ENCODE results near the gene SLC38A8. TPM values are rescaled to one million over a fixed set of nuclear protein-coding genes. Genes with fewer than 3 reads are reported as not detected.

The SLC38A8 gene
- total RNA-seq, 2 experiments from 2014 or later: not detected

DNA sequence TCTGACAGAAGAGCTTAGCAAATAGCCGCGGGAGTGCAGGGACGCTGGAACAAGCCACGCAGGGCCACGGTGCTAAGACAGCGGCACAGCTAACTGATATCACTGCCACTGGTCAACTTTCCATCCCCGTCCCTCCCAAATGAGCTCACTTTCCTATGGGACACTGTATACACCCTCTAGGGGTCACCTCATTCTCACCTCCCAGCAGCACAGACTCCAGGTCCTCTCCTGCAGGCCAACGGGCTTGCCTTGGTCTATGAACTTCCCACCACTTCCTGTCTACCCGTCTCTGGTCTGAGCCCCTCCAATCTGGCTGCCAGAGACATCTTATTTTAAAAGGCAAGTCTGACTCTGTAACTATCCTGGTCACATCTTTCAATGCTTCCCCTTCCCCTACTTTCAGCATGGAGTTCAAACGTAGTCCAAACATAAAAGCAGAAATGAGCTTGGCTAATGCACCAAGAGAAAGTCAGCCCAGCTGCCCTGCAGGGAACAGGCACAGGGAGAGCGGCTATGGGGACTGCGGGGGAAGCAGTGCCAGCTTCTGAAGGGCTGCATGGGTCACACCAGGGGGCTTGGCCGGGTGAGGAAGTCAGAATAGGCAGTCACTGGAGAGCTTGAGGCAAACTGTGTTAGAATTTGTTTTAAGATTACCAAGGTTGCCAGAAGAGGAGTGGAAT lies 26.3 kb upstream of the SLC38A8 start:
- Mint-ChIP-seq H3K27ac (no peak overlapping the region), H3K4me3 (no peak overlapping the region), H3K4me1 (ENCODE audit: low read depth) (peaks cover 4% of the 10 kb centered on the region), H3K27me3 (no peaks in the 10 kb centered on the region), H3K36me3 (ENCODE audit: low read depth) (peaks cover 91% of the 10 kb centered on the region), H3K9me3 (no peaks in the 10 kb centered on the region)
- DNase-seq: no peak
- POLR2A ChIA-PET: no interaction called here
- CTCF ChIA-PET: interaction anchor here (1.2 kb wide), 1 partner anchor 118 kb away, joined by 3 read pairs; the partner anchor contains the start of gene TAF1C
- TF ChIP-seq, protein P1, sequence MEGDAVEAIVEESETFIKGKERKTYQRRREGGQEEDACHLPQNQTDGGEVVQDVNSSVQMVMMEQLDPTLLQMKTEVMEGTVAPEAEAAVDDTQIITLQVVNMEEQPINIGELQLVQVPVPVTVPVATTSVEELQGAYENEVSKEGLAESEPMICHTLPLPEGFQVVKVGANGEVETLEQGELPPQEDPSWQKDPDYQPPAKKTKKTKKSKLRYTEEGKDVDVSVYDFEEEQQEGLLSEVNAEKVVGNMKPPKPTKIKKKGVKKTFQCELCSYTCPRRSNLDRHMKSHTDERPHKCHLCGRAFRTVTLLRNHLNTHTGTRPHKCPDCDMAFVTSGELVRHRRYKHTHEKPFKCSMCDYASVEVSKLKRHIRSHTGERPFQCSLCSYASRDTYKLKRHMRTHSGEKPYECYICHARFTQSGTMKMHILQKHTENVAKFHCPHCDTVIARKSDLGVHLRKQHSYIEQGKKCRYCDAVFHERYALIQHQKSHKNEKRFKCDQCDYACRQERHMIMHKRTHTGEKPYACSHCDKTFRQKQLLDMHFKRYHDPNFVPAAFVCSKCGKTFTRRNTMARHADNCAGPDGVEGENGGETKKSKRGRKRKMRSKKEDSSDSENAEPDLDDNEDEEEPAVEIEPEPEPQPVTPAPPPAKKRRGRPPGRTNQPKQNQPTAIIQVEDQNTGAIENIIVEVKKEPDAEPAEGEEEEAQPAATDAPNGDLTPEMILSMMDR (IDR thresholded peaks at IDR 0.05): no peak
- Histone ChIP-seq H3K9me3 (ENCODE audit: control insufficient read depth in 1 of 2, insufficient read depth in 1 of 2, low read length in 2 of 2) (no peaks in the 10 kb centered on the region), H3K4me1 (ENCODE audit: insufficient read depth, low read length) (no peaks in the 10 kb centered on the region), H3K27me3 (ENCODE audit: control insufficient read depth in 1 of 2, insufficient read depth in 2 of 2, low read length in 2 of 2) (no peaks in the 10 kb centered on the region), H3K27ac (ENCODE audit: low read depth in 1 of 2, low read length in 2 of 2) (no peak overlapping the region), H3K36me3 (ENCODE audit: insufficient read depth, low read length) (peaks cover 81% of the 10 kb centered on the region), H3K4me3 (ENCODE audit: low read length) (no peak overlapping the region)
- intact Hi-C loops (cut with DNase I, micrococcal nuclease): no loop called here
- no peak for ATAC-seq (ENCODE audit: poor library complexity)

DNA sequence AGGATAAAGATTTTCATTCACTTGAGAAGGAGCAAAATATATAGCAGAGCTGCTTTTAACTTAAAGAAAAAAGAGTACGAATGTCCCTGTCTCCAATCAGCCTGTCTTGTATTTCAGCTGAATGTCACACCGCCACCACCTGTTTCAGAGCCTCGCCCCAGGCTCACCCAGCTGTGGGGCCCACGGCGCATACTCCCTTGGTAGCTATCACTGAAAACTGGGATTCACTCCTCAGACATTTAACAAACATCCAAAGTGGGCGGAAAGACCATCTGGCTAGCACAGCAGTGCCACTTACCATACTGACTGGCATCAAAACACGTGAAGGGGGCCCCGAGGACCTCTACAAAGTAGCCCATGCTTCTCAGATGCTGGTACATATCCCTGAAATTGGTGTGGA lies 25.4 kb upstream of the SLC38A8 start:
- H3K9me3 ChIP-seq (ENCODE audit: control insufficient read depth in 1 of 2, insufficient read depth in 1 of 2, low read length in 2 of 2): no peaks in the 10 kb centered on the region
- H3K27me3 ChIP-seq (ENCODE audit: control insufficient read depth in 1 of 2, insufficient read depth in 2 of 2, low read length in 2 of 2): no peaks in the 10 kb centered on the region
- Mint-ChIP-seq H3K27ac (no peak overlapping the region), H3K4me1 (ENCODE audit: low read depth) (peaks cover 6% of the 10 kb centered on the region), H3K36me3 (ENCODE audit: low read depth) (peaks cover 93% of the 10 kb centered on the region), H3K4me3 (no peak overlapping the region), H3K27me3 (no peaks in the 10 kb centered on the region), H3K9me3 (no peaks in the 10 kb centered on the region)
- peaks cover 89% of the 10 kb centered on the region for H3K36me3 ChIP-seq (ENCODE audit: insufficient read depth, low read length)
- POLR2A ChIA-PET: no interaction called here
- H3K4me1 ChIP-seq (ENCODE audit: insufficient read depth, low read length): no peaks in the 10 kb centered on the region
- intact Hi-C loops (cut with DNase I, micrococcal nuclease): no loop called here
- no peak for ATAC-seq (ENCODE audit: poor library complexity)
- DNase-seq: no peak
- H3K4me3 ChIP-seq (ENCODE audit: low read length): no peak overlapping the region
- CTCF ChIA-PET: no interaction called here
- TF ChIP-seq, protein P1 (IDR thresholded peaks at IDR 0.05): no peak
- no peak overlapping the region for H3K27ac ChIP-seq (ENCODE audit: low read depth in 1 of 2, low read length in 2 of 2)

DNA sequence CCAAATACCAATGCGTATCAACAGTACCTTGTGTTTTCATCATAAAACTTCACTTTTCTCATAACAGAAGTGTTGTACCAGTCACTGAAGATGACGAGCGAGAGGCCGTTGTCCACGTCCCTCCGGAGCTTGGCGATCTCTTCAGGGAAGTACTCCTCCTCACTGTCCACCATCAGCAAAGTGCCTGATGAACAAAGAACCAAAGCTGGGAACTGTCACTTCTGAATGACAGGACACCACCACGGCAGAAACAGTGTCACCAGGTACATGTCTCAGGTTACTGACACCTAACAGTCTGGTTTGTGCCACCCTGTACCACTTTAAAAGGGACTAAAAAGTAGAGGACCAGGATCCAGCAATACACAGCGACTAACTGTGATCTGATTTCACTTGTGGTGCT lies 25.0 kb upstream of the SLC38A8 start:
- no peaks in the 10 kb centered on the region for H3K27me3 ChIP-seq (ENCODE audit: control insufficient read depth in 1 of 2, insufficient read depth in 2 of 2, low read length in 2 of 2)
- H3K36me3 ChIP-seq (ENCODE audit: insufficient read depth, low read length): peaks cover 94% of the 10 kb centered on the region
- Mint-ChIP-seq H3K9me3 (no peaks in the 10 kb centered on the region), H3K27me3 (no peaks in the 10 kb centered on the region), H3K4me3 (no peak overlapping the region), H3K4me1 (ENCODE audit: low read depth) (peaks cover 6% of the 10 kb centered on the region), H3K27ac (no peak overlapping the region), H3K36me3 (ENCODE audit: low read depth) (peaks cover 96% of the 10 kb centered on the region)
- POLR2A ChIA-PET: no interaction called here
- H3K27ac ChIP-seq (ENCODE audit: low read depth in 1 of 2, low read length in 2 of 2): no peak overlapping the region
- H3K4me3 ChIP-seq (ENCODE audit: low read length): no peak overlapping the region
- no peak for ATAC-seq (ENCODE audit: poor library complexity)
- intact Hi-C loops (cut with DNase I, micrococcal nuclease): no loop called here
- TF ChIP-seq, protein P1 (IDR thresholded peaks at IDR 0.05): no peak
- H3K9me3 ChIP-seq (ENCODE audit: control insufficient read depth in 1 of 2, insufficient read depth in 1 of 2, low read length in 2 of 2): no peaks in the 10 kb centered on the region
- CTCF ChIA-PET: no interaction called here
- no peak for DNase-seq
- H3K4me1 ChIP-seq (ENCODE audit: insufficient read depth, low read length): no peaks in the 10 kb centered on the region

Data from CD4-positive, alpha-beta T cell (primary cell).